Ascending aorta (tissue), 2 donors: ENCODE data around the gene RNF151. TPM values are rescaled to one million over a fixed set of nuclear protein-coding genes. Genes with fewer than 3 reads are reported as not detected.
A peak's percentile ranks its signal among the peaks of the same experiment; 100 is the strongest.
"Not testable (repeated sequence)": the region's sequence is repeated elsewhere in the genome, so short reads cannot be mapped to it uniquely, and the experiment has no call there.

Experiments
- DNase-seq, 2 donors: peaks; one replicate each; pipeline ENCODE4 v3.0.0-alpha.2; 2019; ENCODE audit warnings: low spot score in 2 of 2
- H3K27ac ChIP-seq, 2 donors: fragments of 200-600 bp; sonication (generic); one replicate each; pipeline ENCODE4 v1.5.1; 2016 to 2017; ENCODE audit warnings: mild to moderate bottlenecking in 1 of 2
- H3K27me3 ChIP-seq: fragments of 200-600 bp; sonication (generic); one replicate; pipeline ENCODE4 v1.5.1; 2017
- H3K36me3 ChIP-seq, 2 donors: fragments of 200-600 bp; sonication (generic); one replicate each; pipeline ENCODE4 v1.5.1; 2016
- H3K4me1 ChIP-seq, 2 donors: fragments of 200-600 bp; sonication (generic); one replicate each; pipeline ENCODE4 v1.5.1; 2016 to 2017; ENCODE audit warnings: mild to moderate bottlenecking in 1 of 2
- H3K4me3 ChIP-seq, 2 donors: fragments of 200-600 bp; sonication (generic); one replicate each; pipeline ENCODE4 v1.5.1; 2016 to 2017; ENCODE audit warnings: mild to moderate bottlenecking in 1 of 2
- H3K9me3 ChIP-seq, 2 donors: fragments of 200-600 bp; sonication (generic); one replicate each; pipeline ENCODE4 v1.5.1; 2016
- intact Hi-C: fragments of 100-400 bp; cut with DNase I; formaldehyde crosslinking; loops from one replicate; pipeline ENCODE4 v1.15.1; 2023
- total RNA-seq: library from RNA; depleted of rRNA; stranded (reverse); fragments of >200 nt; gene quantifications from one replicate; pipeline ENCODE4 v1.1.0, GENCODE V29; 2016
- TF ChIP-seq, protein P1 (sequence below), 3 experiments: fragments of 200-600 bp in 2 of 3; fragments of 450-650 bp in 1 of 3; sonication (generic) in 2 of 3; IDR thresholded peaks; one replicate each; pipeline ENCODE4 v1.5.1; 2016 to 2019; ENCODE audit warnings: antibody characterized with exemption in 3 of 3, mild to moderate bottlenecking in 1 of 3, moderate library complexity in 1 of 3

Gene RNF151
- total RNA-seq, 1 donor from 2014 or later, result not detected

DNA sequence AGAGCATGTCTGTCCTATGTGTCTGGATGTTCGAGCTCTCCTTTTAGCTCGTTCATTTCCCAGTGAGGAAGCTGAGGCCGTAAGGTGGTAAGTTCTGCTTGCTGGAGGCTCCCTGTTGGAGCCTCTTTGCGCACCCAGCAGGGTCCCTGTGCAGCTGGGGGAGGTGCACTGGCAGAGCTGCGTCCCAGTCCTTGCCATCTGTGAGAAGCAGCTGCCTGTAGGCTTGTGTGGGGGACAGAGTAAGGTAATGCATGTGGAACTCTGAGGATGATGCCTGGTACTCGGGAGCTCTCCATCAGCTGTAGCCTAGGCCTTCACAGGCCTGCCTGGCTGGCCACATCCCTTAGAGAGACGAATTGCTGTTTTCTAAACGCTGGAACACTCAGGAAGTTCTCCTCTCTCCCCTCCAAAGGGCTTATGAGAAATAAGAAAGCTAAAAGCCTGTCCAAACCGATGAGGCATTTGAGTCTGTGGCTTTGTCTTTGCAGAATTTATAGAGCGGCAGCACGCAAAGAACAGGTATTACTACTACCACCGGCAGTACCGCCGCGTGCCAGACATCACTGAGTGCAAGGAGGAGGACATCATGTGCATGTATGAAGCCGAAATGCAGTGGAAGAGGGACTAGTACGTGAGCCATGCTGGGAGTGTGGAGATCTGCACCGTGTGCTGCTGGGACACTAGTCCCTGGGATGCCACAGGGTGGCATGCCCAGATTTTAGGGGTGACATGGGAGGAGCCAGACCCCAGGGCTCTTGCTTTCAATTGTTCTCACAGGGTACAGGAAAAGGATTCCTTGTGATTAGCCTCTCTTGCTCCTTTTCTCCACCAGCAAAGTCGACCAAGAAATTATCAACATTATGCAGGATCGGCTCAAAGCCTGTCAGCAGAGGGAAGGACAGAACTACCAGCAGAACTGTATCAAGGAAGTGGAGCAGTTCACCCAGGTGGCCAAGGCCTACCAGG, 5.7 kb upstream of the RNF151 start:
- TF ChIP-seq, protein P1, sequence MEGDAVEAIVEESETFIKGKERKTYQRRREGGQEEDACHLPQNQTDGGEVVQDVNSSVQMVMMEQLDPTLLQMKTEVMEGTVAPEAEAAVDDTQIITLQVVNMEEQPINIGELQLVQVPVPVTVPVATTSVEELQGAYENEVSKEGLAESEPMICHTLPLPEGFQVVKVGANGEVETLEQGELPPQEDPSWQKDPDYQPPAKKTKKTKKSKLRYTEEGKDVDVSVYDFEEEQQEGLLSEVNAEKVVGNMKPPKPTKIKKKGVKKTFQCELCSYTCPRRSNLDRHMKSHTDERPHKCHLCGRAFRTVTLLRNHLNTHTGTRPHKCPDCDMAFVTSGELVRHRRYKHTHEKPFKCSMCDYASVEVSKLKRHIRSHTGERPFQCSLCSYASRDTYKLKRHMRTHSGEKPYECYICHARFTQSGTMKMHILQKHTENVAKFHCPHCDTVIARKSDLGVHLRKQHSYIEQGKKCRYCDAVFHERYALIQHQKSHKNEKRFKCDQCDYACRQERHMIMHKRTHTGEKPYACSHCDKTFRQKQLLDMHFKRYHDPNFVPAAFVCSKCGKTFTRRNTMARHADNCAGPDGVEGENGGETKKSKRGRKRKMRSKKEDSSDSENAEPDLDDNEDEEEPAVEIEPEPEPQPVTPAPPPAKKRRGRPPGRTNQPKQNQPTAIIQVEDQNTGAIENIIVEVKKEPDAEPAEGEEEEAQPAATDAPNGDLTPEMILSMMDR (IDR thresholded peaks at IDR 0.05), result no peak
- intact Hi-C loops, result loop anchor here (10.0 kb wide), 1 partner anchor 554 kb away; the partner anchor contains the start of gene ATP6V0C
- H3K4me3 ChIP-seq, result peak overlapping the region; percentile 86 to 90

DNA sequence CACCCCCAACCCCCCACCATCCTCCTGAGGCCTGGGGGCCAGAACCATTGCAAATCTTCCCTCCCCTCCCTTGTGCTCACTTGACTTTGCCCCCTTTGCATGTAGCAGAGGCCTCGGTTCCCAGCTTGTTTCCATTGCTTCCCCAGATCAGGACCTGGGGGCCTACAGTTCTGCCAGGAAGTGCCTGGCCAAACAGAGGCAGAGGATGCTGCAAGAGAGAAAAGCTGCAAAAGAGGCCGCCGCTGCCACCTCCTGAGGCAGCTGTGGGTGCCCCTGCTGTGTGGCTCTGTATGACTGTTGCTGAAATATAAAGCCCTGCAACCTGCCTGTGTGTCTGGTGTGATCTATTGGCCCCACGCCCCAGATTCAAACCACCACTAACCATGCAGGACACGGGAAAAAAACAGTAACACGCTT, 5.0 kb upstream of the RNF151 start:
- intact Hi-C loops, result loop anchor here (10.0 kb wide), 1 partner anchor 553 kb away; the partner anchor contains the start of gene ATP6V0C
- H3K27ac ChIP-seq, result no peak overlapping the region
- no peaks in the 10 kb centered on the region for H3K9me3 ChIP-seq
- peaks cover 3 to 26% of the 10 kb centered on the region in 2 donors for H3K4me1 ChIP-seq
- H3K27me3 ChIP-seq, result no peaks in the 10 kb centered on the region
- no peak for DNase-seq
- TF ChIP-seq, protein P1 (IDR thresholded peaks at IDR 0.05), result no peak
- H3K36me3 ChIP-seq, result peaks cover 24 to 29% of the 10 kb centered on the region in 2 donors
- no peak overlapping the region for H3K4me3 ChIP-seq

More for the DNA sequence above, 5.7 kb upstream of the RNF151 start:
- peaks cover 3 to 26% of the 10 kb centered on the region in 2 donors for H3K4me1 ChIP-seq
- H3K27ac ChIP-seq, result no peak overlapping the region
- no peak for DNase-seq
- H3K27me3 ChIP-seq, result no peaks in the 10 kb centered on the region
- peaks cover 24 to 29% of the 10 kb centered on the region in 2 donors for H3K36me3 ChIP-seq
- H3K9me3 ChIP-seq, result no peaks in the 10 kb centered on the region

DNA sequence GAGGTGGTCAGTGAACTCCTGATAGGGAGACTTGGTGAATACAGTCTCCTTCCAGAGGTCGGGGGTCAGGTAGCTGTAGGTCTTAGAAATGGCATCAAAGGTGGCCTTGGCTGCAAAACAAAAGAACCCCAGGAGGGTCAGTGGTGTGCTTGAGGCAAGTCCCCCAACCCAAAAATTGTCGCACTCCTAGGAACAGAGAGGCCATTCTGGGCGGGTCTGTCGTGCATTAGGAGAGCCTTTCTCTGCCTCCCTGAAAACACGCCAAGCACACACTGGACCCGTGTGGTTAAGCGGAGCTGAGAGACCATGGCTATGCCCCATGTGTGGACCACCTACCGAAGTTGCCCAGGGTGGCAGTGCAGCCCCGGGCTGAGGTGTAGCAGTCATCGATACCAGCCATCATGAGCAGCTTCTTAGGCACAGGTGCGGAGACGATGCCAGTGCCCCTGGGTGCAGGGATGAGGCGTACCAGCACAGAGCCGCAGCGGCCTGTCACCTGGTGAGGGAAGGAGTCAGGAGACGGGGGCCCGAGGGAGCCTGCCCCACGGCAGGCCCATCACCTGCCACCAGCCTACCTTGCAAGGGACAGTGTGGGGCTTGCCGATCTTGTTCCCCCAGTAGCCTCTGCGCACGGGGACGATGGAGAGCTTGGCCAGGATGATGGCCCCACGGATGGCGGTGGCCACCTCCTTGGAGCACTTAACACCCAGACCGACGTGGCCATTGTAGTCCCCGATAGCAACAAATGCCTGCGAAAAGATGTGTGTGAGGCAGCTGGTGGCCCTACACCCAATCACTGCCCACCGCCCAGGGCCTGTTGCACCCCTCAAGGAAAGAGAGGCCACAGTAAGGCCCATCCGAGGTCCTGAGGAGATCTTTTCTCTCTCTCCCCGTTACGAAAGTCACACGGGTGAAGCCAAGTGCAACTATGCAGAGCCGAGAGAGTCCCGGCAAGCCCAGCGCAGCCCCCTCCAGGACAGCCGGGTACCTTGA, 4.2 kb upstream of the RNF151 start:
- H3K36me3 ChIP-seq, result peaks cover 24 to 29% of the 10 kb centered on the region in 2 donors
- not testable (repeated sequence) for H3K4me3 ChIP-seq

DNA sequence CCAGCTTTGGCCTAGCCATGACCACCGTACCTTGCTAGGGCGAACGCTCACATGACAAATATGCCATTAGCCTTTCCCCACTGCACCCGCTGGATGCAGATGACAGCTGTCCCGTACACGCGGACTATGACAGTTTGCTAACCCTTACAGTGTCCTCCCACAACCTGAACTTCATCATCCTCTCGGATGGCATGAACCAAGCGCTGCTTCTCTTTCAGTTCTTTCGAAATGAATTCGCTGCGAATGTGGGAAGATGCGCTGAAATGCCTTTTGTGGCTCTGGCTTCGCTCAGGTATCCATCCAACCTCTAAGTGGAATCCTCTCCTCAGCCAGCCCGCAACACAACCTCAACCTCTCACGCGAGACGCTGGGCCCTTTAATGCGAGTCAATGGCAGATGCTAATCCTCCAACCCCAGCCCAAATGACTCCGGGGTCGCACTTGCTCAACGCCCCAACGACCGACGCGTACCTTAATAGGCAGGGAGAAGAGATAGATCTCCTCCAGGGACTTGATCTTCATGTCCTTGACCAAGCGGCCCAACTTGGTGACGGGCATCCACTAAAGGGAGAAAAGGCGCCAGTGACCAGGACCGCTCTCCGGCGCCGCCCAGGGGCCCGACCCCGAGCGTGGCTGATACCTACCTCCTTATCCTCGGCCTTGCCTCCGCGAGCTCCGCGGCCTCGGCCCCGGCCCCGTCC, 2.7 kb upstream of the RNF151 start:
- Histone ChIP-seq H3K36me3 (peaks cover 24 to 29% of the 10 kb centered on the region in 2 donors), H3K4me3 (peak overlapping the region; percentile 92 to 94), H3K27ac (peak overlapping the region; percentile 99), H3K9me3 (no peaks in the 10 kb centered on the region), H3K4me1 (peaks cover 3 to 24% of the 10 kb centered on the region in 2 donors), H3K27me3 (no peaks in the 10 kb centered on the region)
- intact Hi-C loops, result loop anchor here (10.0 kb wide), 1 partner anchor 551 kb away; the partner anchor contains the start of gene ATP6V0C
- TF ChIP-seq, protein P1 (IDR thresholded peaks at IDR 0.05), result no peak
- no peak for DNase-seq

More for the DNA sequence above, 4.2 kb upstream of the RNF151 start:
- DNase-seq, H3K27me3 ChIP-seq, H3K27ac ChIP-seq, H3K9me3 ChIP-seq: not testable (repeated sequence)
- H3K4me1 ChIP-seq, result peaks cover 3 to 26% of the 10 kb centered on the region in 2 donors
- intact Hi-C loops, result loop anchor here (10.0 kb wide), 1 partner anchor 552 kb away; the partner anchor contains the start of gene ATP6V0C

DNA sequence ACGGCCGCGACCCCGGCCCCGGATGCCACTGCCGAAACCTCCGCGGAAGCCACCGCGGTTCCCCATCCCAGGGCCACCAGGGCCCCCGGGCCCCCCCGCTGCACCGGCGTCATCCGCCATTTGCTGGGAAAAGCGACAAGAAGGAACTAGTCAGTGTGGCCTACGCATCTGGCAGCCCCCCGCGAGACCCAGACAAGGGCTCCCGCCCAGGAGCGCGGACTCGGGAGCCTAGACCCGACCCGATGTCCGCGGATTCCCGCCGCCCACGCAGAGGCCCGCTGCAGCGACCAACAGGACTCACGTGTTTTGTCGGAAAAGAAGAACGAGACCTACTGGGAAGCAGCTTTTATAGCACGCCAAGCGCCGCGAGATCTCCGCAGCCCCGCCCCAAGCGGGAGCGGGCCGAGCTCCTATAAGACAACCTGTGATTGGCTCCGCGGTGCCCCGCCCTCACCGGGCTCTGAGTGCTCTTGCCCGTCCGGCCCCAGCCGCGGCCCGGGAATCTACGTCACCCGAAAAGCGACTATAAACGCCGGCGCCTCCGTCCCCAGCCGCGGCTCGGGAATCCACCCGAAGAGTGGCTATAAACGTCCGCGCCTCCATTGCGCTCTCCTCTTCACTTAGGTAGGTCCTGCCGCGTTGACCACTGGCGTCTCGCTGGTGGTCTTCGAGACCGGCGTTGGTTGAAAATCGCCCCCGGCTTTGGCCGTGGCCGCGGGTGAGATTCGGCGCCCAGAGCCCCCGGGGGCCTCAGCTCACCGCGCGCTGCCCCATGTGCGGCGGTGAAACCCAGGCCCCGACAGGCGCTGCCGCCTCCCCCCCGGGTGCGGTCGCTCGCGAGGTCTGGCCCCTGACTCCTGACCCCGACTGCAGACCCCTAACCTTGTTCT, 1.9 kb upstream of the RNF151 start, which contains the start of gene RPS2:
Gene RPS2 (minus strand): TSS at position 321 of the 890 bp plus-strand sequence. CDS start 201 bp downstream, at position 120.
- no peaks in the 10 kb centered on the region for H3K27me3 ChIP-seq
- peaks cover 24 to 29% of the 10 kb centered on the region in 2 donors for H3K36me3 ChIP-seq
- H3K27ac ChIP-seq, result peak within 1 kb of the TSS; percentile 99
- H3K9me3 ChIP-seq, result no peaks in the 10 kb centered on the region
- DNase-seq, result peak; percentile 94 to 100
- intact Hi-C loops, result loop anchor here (10.0 kb wide), 1 partner anchor 550 kb away; the partner anchor contains the start of gene ATP6V0C
- TF ChIP-seq, protein P1 (IDR thresholded peaks at IDR 0.05), result no peak
- peak within 1 kb of the TSS; percentile 92 to 94 for H3K4me3 ChIP-seq
- H3K4me1 ChIP-seq, result peaks cover 3 to 21% of the 10 kb centered on the region in 2 donors
